GM12891 (cell line): ENCODE data around the gene SNX32.

Source experiments
- PAX5 ChIP-seq: IDR thresholded peaks from 2 replicates; pipeline ENCODE4 v1.6.1; 2011; ENCODE audit warnings: low read length, moderate library complexity, mild to moderate bottlenecking; ENCODE audit not compliant: insufficient read depth, severe bottlenecking
- POLR2A ChIP-seq: IDR thresholded peaks from 2 replicates; pipeline ENCODE4 v1.6.1; 2011; ENCODE audit warnings: low read depth, low read length, control low read depth
- POLR2AphosphoS5 ChIP-seq: IDR thresholded peaks from 2 replicates; pipeline ENCODE4 v1.6.1; 2011; ENCODE audit warnings: low read depth, low read length, control low read depth
- SPI1 ChIP-seq: IDR thresholded peaks from 2 replicates; pipeline ENCODE4 v1.6.1; 2011; ENCODE audit warnings: low read depth, low read length, control low read depth
- TAF1 ChIP-seq: IDR thresholded peaks from 2 replicates; pipeline ENCODE4 v1.6.1; 2011; ENCODE audit warnings: low read depth, low read length, control low read depth

DNA sequence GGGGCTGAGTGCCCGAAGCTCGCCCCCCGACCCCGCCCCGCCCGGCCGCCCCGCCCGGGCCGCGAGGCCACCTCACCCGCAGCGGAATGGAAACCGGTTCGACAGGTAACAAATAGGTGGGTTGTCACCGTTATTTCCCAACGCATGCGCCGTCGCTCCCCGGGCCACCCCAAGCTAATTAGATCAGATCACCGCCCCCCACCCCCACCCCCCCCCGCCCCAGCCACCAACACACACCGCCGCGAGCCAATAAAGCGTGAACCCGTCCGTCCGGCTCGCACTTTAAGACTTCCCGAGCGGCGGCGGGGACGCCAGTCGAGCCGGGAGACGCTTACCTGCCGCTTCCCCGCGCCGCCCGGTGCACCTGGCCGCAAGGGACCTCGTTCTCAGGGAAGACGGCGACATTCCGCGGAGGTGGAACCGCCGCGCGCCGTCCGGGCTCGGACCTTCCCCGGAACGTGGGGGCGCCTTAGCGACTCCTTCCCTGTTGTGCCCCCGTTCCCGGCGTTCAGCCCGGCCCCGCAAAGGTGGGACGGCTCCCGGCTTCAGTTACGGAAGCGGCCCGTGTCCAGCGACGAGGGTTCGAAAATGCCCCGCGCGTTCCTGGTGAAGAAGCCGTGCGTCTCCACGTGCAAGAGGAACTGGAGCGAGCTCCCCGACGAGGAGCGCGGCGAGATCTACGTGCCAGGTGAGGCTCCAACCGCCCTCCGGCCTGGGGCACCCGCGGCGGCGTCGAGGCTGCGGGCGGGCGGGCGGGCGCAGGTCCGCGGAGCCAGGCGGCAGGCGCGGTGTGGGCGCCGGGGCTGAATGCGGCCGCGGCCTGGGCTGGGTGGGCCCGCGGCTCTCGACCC lies 46.8 kb upstream of the SNX32 start, which contains the start of gene OVOL1:
- no peak for TF ChIP-seq TAF1
- TF ChIP-seq POLR2AphosphoS5, result no peak
- no peak for TF ChIP-seq POLR2A
- no peak for TF ChIP-seq SPI1
- no peak for TF ChIP-seq PAX5
